Muscle of arm (tissue), 12 donors: ENCODE results near the gene SLC35A2. TPM values are rescaled to one million over a fixed set of nuclear protein-coding genes. Genes with fewer than 3 reads are reported as not detected.

Source experiments
- DNase-seq: peaks from one replicate; pipeline ENCODE4 v3.0.0-alpha.2; 2013
- polyA plus RNA-seq, 12 donors: library from polyadenylated mRNA; unstranded; fragments of 120-200 nt; gene quantifications; one replicate each; pipeline ENCODE4 v1.2.1, GENCODE V29; 2013; ENCODE audit not compliant: insufficient read length in 12 of 12

SLC35A2 gene
- polyA plus RNA-seq, 12 donors = 14.8 to 19.8 (median 16.5) TPM; not detected in 1

GRCh38 chrX:48934581-48935300 is 23.3 kb upstream of the SLC35A2 start:
- DNase-seq = no peak

GRCh38 chrX:48933757-48934156 is 22.3 kb upstream of the SLC35A2 start:
- no peak for DNase-seq

- no peak for DNase-seq
Measured at GRCh38 chrX:48927736-48928382, 16.4 kb upstream of the SLC35A2 start.

GRCh38 chrX:48927123-48927522 is 15.7 kb upstream of the SLC35A2 start:
- no peak for DNase-seq

- DNase-seq = no peak
Measured at GRCh38 chrX:48924270-48924669, 12.8 kb upstream of the SLC35A2 start.

GRCh38 chrX:48923771-48924170 is 12.3 kb upstream of the SLC35A2 start:
- no peak for DNase-seq

- no peak for DNase-seq
Measured at GRCh38 chrX:48920718-48921104, 9.3 kb upstream of the SLC35A2 start.

GRCh38 chrX:48919947-48920717 is 8.7 kb upstream of the SLC35A2 start:
- no peak for DNase-seq

- DNase-seq = no peak
Measured at GRCh38 chrX:48919360-48919841, 8.0 kb upstream of the SLC35A2 start.

- peak; percentile 56 for DNase-seq
Measured at GRCh38 chrX:48918643-48919340, 7.3 kb upstream of the SLC35A2 start, which contains the start of gene PIM2. PIM2 (minus strand) TSS chrX:48919024; CDS start chrX:48918834, 190 bp downstream.

GRCh38 chrX:48918301-48918642 is 6.8 kb upstream of the SLC35A2 start:
- DNase-seq = no peak

- DNase-seq = peak; percentile 89
Measured at GRCh38 chrX:48917139-48918001, 5.9 kb upstream of the SLC35A2 start.

GRCh38 chrX:48914593-48915493 is 3.4 kb upstream of the SLC35A2 start:
- DNase-seq = no peak

GRCh38 chrX:48913605-48914366 is 2.3 kb upstream of the SLC35A2 start:
- DNase-seq = no peak

GRCh38 chrX:48910926-48911411 is 477 bp downstream of the SLC35A2 start:
- DNase-seq = no peak

GRCh38 chrX:48909703-48910294 is 1.6 kb downstream of the SLC35A2 start:
- DNase-seq = no peak

GRCh38 chrX:48908600-48908999 is 2.8 kb downstream of the SLC35A2 start:
- no peak for DNase-seq

- DNase-seq = no peak
Measured at GRCh38 chrX:48905090-48905790, 6.2 kb downstream of the SLC35A2 start.
